Epithelial cell of esophagus (primary cell): ENCODE measurements around the gene SPATA13.

Experiments used
- DNase-seq: peaks from one replicate; pipeline ENCODE4 v3.0.0; 2010; ENCODE audit warnings: low read depth
- H3K4me3 ChIP-seq: 2 replicates; pipeline ENCODE4 v1.5.1; 2011; ENCODE audit warnings: mild to moderate bottlenecking, low read length, control low read depth
- TF ChIP-seq, protein P1 (sequence below): IDR thresholded peaks from 2 replicates; pipeline ENCODE4 v1.5.1; 2011; ENCODE audit warnings: low read depth, mild to moderate bottlenecking, low read length, control low read depth, inconsistent platforms; ENCODE audit not compliant: insufficient read depth; ENCODE audit errors: missing control alignments

SPATA13 gene

DNA sequence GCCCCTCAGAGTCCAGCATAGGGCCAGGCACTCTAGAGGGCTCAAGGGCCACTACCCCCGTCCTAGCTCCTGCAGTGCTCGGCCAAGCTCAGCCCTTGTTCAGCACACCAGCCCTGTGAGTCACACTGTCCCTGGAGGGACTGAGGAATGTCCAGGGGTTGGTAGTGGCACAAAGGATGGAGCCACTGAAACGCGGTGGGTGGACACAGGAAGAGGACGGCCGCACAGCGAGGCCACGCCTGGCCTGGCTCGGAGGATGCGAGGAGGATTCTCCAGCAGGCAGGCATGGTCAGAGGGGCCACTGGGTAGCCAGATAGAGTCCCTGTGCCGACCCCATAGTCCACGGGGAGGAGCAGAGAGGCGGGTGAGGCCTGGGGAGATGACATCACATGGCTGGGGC lies 194.6 kb downstream of the SPATA13 start:
- H3K4me3 ChIP-seq, result no peak overlapping the region
- TF ChIP-seq, protein P1, sequence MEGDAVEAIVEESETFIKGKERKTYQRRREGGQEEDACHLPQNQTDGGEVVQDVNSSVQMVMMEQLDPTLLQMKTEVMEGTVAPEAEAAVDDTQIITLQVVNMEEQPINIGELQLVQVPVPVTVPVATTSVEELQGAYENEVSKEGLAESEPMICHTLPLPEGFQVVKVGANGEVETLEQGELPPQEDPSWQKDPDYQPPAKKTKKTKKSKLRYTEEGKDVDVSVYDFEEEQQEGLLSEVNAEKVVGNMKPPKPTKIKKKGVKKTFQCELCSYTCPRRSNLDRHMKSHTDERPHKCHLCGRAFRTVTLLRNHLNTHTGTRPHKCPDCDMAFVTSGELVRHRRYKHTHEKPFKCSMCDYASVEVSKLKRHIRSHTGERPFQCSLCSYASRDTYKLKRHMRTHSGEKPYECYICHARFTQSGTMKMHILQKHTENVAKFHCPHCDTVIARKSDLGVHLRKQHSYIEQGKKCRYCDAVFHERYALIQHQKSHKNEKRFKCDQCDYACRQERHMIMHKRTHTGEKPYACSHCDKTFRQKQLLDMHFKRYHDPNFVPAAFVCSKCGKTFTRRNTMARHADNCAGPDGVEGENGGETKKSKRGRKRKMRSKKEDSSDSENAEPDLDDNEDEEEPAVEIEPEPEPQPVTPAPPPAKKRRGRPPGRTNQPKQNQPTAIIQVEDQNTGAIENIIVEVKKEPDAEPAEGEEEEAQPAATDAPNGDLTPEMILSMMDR, result no peak
- DNase-seq, result no peak

DNA sequence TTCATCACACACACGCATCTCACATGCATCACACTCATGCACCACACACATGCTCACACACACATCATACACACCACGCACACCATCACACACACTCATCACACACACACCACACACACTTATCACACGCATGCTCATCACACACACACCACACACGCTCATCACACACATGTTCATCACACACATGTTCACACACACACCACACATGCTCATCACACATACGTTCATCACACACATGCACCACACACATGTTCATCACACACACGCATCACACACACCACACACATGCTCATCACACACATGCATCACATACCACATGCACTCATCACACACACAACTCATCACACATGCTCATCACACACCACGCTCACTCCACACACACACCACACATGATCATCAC lies 195.8 kb downstream of the SPATA13 start:
- no peak overlapping the region for H3K4me3 ChIP-seq
- TF ChIP-seq, protein P1, result no peak
- no peak for DNase-seq
